GM19467 (cell line): ENCODE measurements around the gene NOA1.

ENCODE experiments used
- ATAC-seq: cut with Tn5 transposase; IDR thresholded peaks from one replicate; pipeline ENCODE4 v1.9.1; 2021; ENCODE audit warnings: mild to moderate bottlenecking, moderate library complexity; ENCODE audit not compliant: unreplicated experiment

NOA1 gene

DNA sequence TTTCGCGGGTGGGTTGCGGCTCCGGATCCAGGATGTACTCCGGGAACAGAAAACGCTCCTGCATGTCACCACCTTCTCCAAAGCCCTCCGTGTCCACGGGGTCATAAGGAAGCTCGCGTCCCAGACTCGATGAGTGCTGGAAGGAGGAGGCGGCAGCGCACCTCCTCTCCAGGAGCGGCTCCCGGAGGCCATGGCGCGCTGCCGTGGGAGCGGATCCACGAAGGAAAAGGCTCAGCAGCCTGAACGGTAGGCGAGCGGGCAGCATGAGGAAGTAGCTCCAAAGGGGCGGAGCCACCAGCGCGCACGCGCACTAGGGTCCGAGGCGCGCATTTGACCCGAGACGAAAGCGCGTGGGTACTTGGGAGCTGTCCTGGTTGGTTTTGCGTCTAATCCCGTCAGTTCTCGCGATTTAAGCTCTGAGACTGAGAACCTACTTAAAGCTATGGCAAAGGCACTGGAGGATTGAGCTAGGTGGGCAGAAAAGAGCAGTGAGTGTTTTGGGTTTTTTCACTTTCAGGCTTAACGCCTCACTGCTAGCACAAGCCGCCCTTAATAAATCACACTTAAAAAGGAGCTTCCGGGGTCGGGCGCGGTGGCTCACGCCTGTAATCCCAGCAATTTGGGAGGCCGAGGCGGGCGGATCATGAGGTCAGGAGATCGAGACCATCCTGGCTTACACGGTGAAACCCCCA, at the start of gene NOA1:
TSS of gene NOA1 (minus strand) at position 286 of the 692 bp plus-strand sequence. CDS start at position 265, 21 bp downstream.
- ATAC-seq = peak; percentile 80

- no peak for ATAC-seq
These were observed 45.7 kb upstream of the NOA1 start for GRCh38 chr4:57023104-57023503.

- no peak for ATAC-seq
These were observed 43.2 kb upstream of the NOA1 start for GRCh38 chr4:57020467-57021101.

DNA sequence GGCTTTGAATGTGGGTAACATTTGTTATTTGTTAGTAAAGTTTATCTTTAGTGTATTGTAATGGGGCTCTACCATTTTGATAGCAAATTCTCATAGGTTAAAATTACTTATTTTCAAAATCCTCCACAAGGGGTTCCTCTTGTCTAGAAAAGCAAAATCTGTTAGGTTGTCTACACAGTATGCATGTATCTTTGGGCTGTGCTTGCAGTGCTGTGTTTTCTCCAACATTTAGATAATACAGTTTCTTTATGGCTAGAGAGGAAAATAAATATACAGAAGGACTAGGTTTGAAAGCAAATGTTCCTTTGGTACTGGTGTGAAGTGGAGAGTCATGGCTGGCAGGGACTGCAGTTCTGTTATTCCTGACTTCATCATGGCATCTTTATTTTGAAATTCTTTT, 41.6 kb upstream of the NOA1 start:
- no peak for ATAC-seq

DNA sequence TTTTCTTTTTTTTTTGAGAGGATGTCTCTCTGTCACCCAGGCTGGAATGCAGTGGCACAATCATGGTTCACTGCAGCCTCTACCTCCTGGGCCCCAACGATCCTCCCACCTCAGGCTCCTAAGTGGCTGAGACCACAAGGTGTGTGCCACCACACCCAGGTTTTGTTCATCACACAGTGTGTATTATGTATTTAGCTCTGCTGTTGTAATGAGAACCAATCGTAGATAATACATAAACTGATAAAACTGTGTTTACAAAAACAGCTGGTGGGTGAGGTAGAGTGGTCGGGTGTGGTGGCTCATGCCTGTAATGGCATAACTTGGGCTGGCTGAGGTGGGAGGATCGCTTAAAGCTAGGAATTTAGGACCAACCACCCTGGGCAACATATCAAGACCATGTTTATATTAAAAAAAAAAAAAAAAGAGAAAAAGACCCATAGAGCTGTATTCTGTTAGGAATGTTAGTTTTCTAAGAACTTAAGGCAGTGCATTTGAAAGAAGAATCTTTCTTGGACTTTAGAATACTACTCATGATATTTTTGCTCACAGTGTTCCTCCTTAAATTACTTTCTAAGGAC, 36.2 kb upstream of the NOA1 start:
- ATAC-seq = no peak

- no peak for ATAC-seq
These were observed 22.3 kb upstream of the NOA1 start for GRCh38 chr4:56999751-57000150.

DNA sequence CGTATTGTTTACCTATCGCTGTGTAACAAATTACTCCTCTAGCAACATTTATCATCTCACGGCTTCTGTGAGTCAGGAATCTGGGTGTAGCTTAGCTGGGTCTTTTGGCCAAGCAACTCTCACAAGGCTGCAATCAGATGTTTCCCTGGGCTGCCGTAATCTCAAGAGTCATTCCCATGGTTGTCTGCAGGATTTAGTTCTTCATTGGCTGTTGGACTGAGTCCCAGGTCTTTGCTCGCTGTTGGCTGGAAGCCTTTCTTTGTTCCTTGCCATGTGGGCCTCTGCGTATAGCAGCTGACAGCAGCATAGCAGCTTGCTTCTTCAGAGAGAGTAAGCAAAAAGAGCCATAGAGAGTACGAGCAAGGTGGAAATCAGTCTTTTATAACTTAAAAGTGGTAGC, 18.1 kb upstream of the NOA1 start:
- ATAC-seq = no peak

DNA sequence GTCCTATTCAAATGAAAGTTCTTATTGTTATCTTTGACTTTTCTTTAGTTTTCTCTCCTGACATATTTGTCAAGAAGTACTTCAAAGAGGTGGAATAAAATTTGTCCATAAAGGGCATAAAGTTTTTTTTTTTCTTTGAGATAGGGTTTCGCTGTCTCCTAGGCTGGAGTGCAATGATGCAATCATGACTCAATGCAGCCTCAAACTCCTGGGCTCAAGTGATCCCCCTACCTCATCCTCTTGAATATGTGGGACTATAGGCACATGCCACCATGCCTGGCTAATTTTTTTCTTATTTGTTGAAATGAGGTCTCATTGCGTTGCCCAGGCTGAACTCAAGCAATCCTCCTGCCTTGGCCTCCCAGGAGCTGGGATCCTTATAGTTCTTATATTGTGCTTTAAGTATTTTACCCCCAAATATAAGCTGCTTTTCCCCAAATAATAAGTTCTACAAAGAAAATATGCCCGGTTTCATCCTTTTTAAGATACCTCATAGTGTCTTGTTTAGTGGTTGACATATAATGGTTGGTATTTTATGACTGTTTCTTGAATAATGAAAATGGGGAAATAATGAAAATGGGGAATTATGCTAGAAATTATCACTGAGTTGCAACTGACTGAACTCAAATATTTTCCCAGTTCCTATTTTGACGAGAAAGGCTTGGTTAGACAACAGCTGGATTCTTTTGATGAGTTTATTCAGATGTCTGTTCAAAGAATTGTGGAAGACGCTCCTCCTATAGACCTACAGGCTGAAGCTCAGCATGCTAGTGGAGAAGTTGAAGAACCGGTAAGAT, 12.9 kb upstream of the NOA1 start:
- no peak for ATAC-seq

DNA sequence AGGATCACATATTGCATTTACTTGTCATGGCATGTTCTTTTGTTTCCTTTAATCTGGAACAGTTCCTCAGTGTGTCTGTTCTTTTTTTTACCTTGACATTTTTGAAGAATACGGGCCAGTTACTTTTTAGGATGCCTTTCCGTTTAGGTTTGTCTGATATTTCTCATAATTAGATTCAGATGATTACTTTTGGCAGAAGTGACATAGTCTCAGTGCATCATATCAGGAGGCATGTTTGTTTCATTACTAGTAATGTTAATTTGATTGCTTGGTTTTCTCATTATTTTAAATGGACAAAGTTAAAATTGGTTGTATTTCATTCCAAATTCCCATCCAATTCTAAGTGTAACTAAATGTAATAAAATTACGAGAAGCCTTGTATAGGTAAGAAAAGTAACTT, 9.5 kb upstream of the NOA1 start:
- ATAC-seq = no peak

DNA sequence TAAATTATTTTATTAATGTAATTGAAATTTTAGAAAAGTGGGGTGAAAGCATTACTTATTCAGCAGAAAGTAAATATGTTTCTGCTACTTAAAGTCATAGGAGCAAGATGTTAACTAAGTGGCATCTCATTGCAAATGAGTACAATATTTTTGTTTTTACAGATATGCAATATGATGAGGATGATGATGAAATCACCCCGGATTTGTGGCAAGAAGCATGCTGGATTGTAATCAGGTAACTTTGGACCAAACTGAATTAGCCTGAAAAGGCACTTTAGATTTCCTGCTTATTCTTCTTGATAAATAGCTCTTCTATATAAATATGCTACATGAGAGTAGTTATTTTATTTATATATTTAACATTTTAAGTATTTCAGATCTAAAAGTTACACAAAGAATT, 8.8 kb upstream of the NOA1 start:
- no peak for ATAC-seq

- ATAC-seq = no peak
These were observed 4.4 kb upstream of the NOA1 start for GRCh38 chr4:56981795-56982201.

GRCh38 chr4:56979421-56980072, 2.1 kb upstream of the NOA1 start:
- ATAC-seq = no peak

DNA sequence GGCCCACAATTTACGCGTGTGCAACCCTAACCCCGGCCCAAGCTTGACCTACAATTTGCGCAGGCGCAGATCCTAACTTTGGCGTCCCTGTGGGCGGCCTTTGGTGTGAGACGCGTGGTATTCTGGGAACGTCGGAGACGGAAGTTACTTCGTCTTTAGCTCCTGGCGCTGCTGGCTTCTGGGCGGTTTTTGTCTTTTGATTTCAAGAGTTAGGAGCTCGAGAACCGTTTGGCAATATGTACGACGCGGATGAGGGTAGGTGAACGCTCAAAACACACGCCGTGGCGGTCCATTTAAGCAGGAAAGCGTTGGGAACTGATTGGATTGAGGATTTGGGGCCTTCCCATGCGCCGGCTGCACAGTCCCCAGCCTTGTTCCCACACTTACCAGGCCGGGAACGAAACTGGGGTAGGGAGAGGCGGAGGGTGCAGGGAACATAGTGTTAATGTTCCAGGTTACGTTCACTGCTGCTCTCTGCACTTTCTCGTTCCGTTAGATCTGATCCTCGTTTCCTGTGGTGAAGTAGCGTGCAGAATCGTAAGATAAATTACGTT, 1.4 kb upstream of the NOA1 start, which contains the start of gene POLR2B:
TSS of gene POLR2B (plus strand) at position 147 of the 554 bp plus-strand sequence. CDS start at position 237, 90 bp downstream.
- peak; percentile 48 for ATAC-seq

- ATAC-seq = peak; percentile 24
These were observed 527 bp downstream of the NOA1 start for GRCh38 chr4:56976837-56977320.

DNA sequence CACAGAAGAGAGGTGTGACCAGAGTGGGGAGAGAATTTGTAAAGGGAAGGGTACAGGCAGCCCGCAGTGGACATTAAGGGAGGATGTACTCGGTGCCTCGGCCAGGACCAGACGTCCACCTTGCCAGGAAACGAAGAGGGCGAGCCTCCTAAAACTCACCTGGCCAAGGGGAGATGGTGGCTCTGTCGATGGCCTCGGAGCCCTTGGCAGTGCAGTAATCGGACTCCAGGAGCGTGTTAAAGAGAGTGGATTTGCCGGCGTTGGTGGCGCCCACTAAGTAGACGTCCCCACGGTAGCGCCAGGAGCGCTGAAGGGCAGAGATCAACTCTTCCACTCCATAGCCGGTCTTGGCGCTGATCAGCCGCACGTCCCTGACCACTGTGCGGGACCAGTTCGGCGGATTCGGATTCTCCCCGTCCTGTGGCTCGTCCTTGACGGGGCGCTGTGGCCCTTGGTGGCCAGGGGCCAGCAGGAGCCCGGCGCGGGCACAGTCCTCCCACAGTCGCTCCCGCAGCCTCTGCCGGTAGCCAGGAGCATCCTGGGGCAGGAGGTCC, 1.0 kb downstream of the NOA1 start:
- ATAC-seq = no peak

- no peak for ATAC-seq
These were observed 4.1 kb downstream of the NOA1 start for GRCh38 chr4:56973336-56973735.

DNA sequence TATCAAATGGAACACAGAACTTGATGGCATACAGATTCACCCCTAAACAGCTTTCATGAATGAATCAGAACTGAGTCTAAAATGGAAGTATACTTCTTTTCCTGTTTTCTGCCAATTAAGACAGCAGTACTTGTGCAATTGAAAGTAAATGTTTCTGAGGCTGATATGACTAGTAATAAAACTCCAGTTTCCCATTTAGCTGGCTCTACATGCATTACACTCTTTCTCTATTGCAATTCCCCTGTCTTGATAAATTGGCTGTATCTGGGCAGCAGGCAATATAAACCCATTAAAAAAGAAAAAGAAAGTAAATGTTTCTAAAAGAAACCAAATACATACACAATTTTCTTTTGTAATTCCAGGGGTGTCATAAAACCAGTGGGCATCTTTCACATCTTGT, 4.6 kb downstream of the NOA1 start:
- no peak for ATAC-seq

DNA sequence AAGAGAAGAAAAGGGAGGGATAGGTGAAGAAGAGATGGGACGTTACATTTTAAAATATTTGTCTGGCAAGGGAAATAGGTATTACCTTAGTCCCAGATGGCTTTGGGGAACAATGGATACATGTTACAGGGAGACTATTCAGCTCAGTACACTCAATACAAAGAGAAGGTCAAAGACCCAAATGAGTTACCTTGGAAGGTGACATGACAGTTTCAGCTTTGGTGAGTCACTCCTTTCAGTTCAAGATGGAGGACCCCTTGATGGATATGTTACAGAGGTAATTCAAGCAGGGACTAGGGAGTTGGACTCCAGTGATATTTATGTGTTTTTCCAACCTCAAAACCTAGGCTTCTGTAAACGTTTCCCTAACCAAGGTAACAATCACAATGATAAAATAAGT, 5.0 kb downstream of the NOA1 start:
- no peak for ATAC-seq

DNA sequence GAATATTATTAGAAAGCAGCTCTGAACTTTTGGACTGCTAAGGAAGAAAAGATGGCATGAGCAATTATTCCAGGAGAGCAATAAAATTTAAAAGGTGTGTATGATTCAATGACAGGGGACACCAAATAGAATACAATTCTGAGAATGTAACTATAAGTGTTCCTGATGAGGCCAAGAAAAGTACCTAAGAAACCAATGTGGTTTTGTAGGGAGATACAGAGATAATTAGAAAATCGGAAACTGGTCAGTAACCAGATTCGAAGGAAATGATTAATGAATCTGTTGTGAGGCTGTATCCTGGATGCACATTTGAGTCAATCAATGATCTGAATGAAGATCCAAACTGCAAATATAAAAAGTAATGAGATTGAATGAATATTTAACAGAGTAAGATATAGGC, 6.0 kb downstream of the NOA1 start:
- ATAC-seq = no peak

GRCh38 chr4:56961107-56961500, 16.3 kb downstream of the NOA1 start:
- no peak for ATAC-seq
